Measurements from ENCODE around the gene SPATA2L. TPM values are rescaled to one million over a fixed set of nuclear protein-coding genes. Genes with fewer than 3 reads are reported as not detected.

SPATA2L gene
- total RNA-seq, 1 donor from 2014 or later, result 10.8 TPM

DNA sequence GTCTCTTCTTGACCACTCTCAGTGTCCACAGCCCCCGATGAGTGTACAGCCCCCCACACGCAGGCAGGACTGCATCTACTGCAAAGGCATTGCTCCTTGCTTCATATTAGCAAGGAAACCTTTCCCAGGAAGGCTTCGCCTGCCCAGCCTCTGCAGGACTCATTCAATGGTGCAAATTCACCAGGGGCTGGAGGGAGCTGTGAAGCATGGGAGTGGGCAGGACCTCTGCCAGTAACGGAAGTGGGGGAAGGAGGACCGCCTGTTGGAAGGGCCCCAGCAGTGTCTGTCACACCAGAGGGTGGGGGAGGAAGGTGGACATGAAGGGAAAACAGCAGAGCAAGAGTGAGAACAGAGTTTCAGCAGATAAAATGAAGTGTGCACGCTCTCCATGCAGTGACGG, 41.4 kb downstream of the SPATA2L start:
- Mint-ChIP-seq H3K4me1 (ENCODE audit: low read depth, unreplicated experiment) (peaks cover 9% of the 10 kb centered on the region), H3K27ac (ENCODE audit: unreplicated experiment) (no peak overlapping the region), H3K36me3 (ENCODE audit: low read depth, unreplicated experiment) (peaks cover 21% of the 10 kb centered on the region), H3K27me3 (ENCODE audit: low read depth, unreplicated experiment) (no peaks in the 10 kb centered on the region), H3K4me3 (ENCODE audit: unreplicated experiment) (peak overlapping the region; percentile 42), H3K9me3 (ENCODE audit: unreplicated experiment) (peaks cover 7% of the 10 kb centered on the region)
- Histone ChIP-seq H3K4me2 (ENCODE audit: low read length) (no peak overlapping the region), H2AFZ (ENCODE audit: low read depth, low read length) (no peak overlapping the region), H3K9me3 (ENCODE audit: insufficient read depth, low read depth, low read length) (no peaks in the 10 kb centered on the region), H3K36me3 (ENCODE audit: insufficient read depth, low read length) (peaks cover 3% of the 10 kb centered on the region), H3K27me3 (ENCODE audit: insufficient read depth, low read length) (no peaks in the 10 kb centered on the region), H3K4me3 (ENCODE audit: insufficient read depth, low read depth, low read length) (no peak overlapping the region), H3K9ac (ENCODE audit: low read length) (no peak overlapping the region), H3K4me1 (ENCODE audit: insufficient read depth, low read length) (peaks cover 12% of the 10 kb centered on the region), H3K27ac (ENCODE audit: low read depth, low read length) (no peak overlapping the region), H3K79me2 (ENCODE audit: insufficient read depth, low read length) (peaks cover 56% of the 10 kb centered on the region), H4K20me1 (ENCODE audit: insufficient read depth, low read length) (peaks cover 21% of the 10 kb centered on the region)
- TF ChIP-seq CTCF (IDR thresholded peaks at IDR 0.05; ENCODE audit: insufficient read depth, low read depth, low read length) (no peak), EZH2 (IDR thresholded peaks at IDR 0.05; ENCODE audit: insufficient read depth, low read length) (no peak)
- no peak for DNase-seq (ENCODE audit: low read depth)
- FAIRE-seq, result no peak

- H3K27ac ChIP-seq (ENCODE audit: low read depth, low read length), result peak overlapping the region; percentile 72
- H3K4me2 ChIP-seq (ENCODE audit: low read length), result peak overlapping the region; percentile 86
- H3K27me3 ChIP-seq (ENCODE audit: insufficient read depth, low read length), result no peaks in the 10 kb centered on the region
- peaks cover 71% of the 10 kb centered on the region for H3K79me2 ChIP-seq (ENCODE audit: insufficient read depth, low read length)
- H3K27ac Mint-ChIP-seq (ENCODE audit: unreplicated experiment), result peak overlapping the region; percentile 78
- peaks cover under 1% of the 10 kb centered on the region for H3K36me3 ChIP-seq (ENCODE audit: insufficient read depth, low read length)
- no peaks in the 10 kb centered on the region for H3K9me3 ChIP-seq (ENCODE audit: insufficient read depth, low read depth, low read length)
- FAIRE-seq (no peak), DNase-seq (ENCODE audit: low read depth) (no peak)
- H3K9ac ChIP-seq (ENCODE audit: low read length), result peak overlapping the region; percentile 98
- H3K4me3 ChIP-seq (ENCODE audit: insufficient read depth, low read depth, low read length), result peak overlapping the region; percentile 81
- H3K4me1 Mint-ChIP-seq (ENCODE audit: low read depth, unreplicated experiment), result peaks cover 9% of the 10 kb centered on the region
- peaks cover 4% of the 10 kb centered on the region for H3K9me3 Mint-ChIP-seq (ENCODE audit: unreplicated experiment)
- TF ChIP-seq CTCF (IDR thresholded peaks at IDR 0.05; ENCODE audit: insufficient read depth, low read depth, low read length) (no peak), EZH2 (IDR thresholded peaks at IDR 0.05; ENCODE audit: insufficient read depth, low read length) (no peak)
- H3K36me3 Mint-ChIP-seq (ENCODE audit: low read depth, unreplicated experiment), result peaks cover 16% of the 10 kb centered on the region
- H4K20me1 ChIP-seq (ENCODE audit: insufficient read depth, low read length), result peaks cover 33% of the 10 kb centered on the region
- H3K4me3 Mint-ChIP-seq (ENCODE audit: unreplicated experiment), result peak overlapping the region; percentile 92
- no peaks in the 10 kb centered on the region for H3K27me3 Mint-ChIP-seq (ENCODE audit: low read depth, unreplicated experiment)
- H3K4me1 ChIP-seq (ENCODE audit: insufficient read depth, low read length), result peaks cover 12% of the 10 kb centered on the region
- H2AFZ ChIP-seq (ENCODE audit: low read depth, low read length), result peak overlapping the region; percentile 78
Measured at GRCh38 chr16:89658221-89658879, 43.2 kb downstream of the SPATA2L start.
